Colonic mucosa (tissue), 4 donors: ENCODE results near the gene AJAP1. TPM values are rescaled to one million over a fixed set of nuclear protein-coding genes. Genes with fewer than 3 reads are reported as not detected.

Experiments
- DNase-seq: peaks from one replicate; pipeline ENCODE4 v3.0.0-alpha.2; 2020
- H3K27ac ChIP-seq: fragments of 200-600 bp; one replicate; pipeline ENCODE4 v1.8.0; 2021
- H3K27me3 ChIP-seq: fragments of 200-600 bp; one replicate; pipeline ENCODE4 v1.8.0; 2021
- H3K36me3 ChIP-seq: fragments of 200-600 bp; one replicate; pipeline ENCODE4 v1.8.0; 2021
- H3K4me1 ChIP-seq: fragments of 200-600 bp; one replicate; pipeline ENCODE4 v1.8.0; 2021; ENCODE audit warnings: mild to moderate bottlenecking
- H3K4me3 ChIP-seq: fragments of 200-600 bp; one replicate; pipeline ENCODE4 v1.8.0; 2021
- H3K9ac ChIP-seq, 2 donors: one replicate each; pipeline ENCODE4 v1.7.0; 2013; ENCODE audit warnings: control low read depth in 2 of 2, low read depth in 2 of 2, low read length in 2 of 2
- H3K9me3 ChIP-seq: fragments of 200-600 bp; one replicate; pipeline ENCODE4 v1.8.0; 2021
- CTCF ChIP-seq: fragments of 200-600 bp; IDR thresholded peaks from one replicate; pipeline ENCODE4 v1.8.0; 2022; ENCODE audit warnings: antibody characterized with exemption, mild to moderate bottlenecking
- intact Hi-C: fragments of 100-400 bp; cut with DNase I; formaldehyde crosslinking; loops from one replicate; pipeline ENCODE4 v1.14.1; 2022
- total RNA-seq, 2 donors: library from RNA; stranded (reverse); fragmentation: NEBNext Ultra II Directional in 1 of 2; extraction: Animal tissue kit (Norgen Biotek cat#: 25700) in 1 of 2; gene quantifications; one replicate each; pipeline ENCODE4 v1.2.1, GENCODE V29; 2021
- donor health status: healthy.
- donor health status: DM: no; HTN: no; CAD: no.
- donor health status: DM: no; HTN: no; CAD: no.

The AJAP1 gene
- total RNA-seq, 2 donors from 2014 or later = 0.07 to 0.42 TPM

- H3K9ac ChIP-seq = no peak overlapping the region
- no peaks in the 10 kb centered on the region for H3K36me3 ChIP-seq
- H3K27ac ChIP-seq = no peak overlapping the region
- H3K4me3 ChIP-seq = no peak overlapping the region
- H3K27me3 ChIP-seq = no peaks in the 10 kb centered on the region
- TF ChIP-seq CTCF = no peak
- intact Hi-C loops = no loop called here
- no peak for DNase-seq
- H3K9me3 ChIP-seq = no peaks in the 10 kb centered on the region
- H3K4me1 ChIP-seq = no peaks in the 10 kb centered on the region
Observed at GRCh38 chr1:4697801-4698200, 43.4 kb downstream of the AJAP1 start.

DNA sequence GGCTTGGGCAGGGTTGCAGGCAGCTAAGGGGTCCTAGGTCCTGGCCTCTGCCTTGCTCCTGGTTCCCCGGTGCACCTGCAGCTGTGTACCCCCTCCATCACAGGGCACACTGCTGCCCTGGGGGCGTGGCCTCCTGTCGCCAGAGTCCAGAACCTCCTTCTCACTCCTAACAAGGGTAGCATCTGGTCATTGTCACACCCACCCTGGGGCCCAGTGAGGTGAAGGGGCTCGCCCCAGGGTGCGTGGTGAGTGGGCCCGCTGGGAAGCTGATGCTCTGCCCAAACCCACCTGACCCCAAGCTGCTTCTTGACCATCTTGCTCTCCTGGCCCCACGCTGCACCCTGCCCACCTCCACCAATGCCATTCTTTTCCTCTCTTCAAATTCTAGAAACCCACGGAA lies 44.5 kb downstream of the AJAP1 start:
- Histone ChIP-seq H3K9ac (no peak overlapping the region), H3K36me3 (no peaks in the 10 kb centered on the region), H3K4me3 (no peak overlapping the region), H3K4me1 (no peaks in the 10 kb centered on the region), H3K27me3 (no peaks in the 10 kb centered on the region), H3K27ac (no peak overlapping the region), H3K9me3 (no peaks in the 10 kb centered on the region)
- intact Hi-C loops = no loop called here
- no peak for TF ChIP-seq CTCF
- no peak for DNase-seq

DNA sequence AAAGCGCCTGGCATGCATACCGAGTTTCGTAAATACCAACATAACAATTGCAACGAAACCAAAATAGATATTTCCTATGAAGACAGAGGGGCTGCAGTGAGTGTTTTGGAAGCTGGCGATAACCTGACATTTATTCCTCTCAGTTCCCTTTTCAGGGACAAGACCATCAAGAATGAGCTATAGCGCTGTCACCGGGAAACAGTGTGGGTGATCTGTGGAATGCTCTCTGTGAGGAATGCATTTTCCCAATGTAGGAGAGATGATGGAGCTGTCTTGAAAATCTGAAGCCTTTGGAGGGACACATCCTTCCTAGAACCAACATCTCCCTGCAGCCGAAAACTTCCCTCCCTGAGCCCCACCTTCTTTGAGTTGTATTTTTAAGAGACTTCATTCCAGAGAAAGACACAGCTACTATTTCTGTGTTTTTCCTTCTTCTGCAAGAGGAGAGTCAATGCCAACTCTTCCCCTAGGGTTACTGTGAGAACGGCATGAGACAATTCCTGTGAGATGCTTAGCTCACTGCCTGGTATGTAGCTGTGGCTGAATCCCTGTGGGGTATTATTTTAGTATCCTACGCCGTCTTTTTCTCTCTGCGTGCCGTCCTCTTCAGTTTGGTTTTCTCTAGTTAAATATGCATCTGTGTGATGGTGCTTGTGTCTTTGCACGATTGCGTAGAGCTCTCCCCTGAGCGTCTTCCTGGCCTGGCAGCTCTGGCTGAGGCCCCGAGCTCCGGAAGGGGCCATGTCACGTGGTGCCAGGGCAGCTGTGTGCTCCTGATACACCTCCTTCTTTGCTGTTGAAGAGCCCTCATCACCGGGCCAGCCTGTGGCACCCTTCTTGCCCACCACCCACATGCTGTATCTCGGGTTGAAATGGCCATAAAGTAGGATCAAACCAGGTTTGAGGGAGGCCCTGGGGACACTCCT lies 45.2 kb downstream of the AJAP1 start:
- no peak overlapping the region for H3K27ac ChIP-seq
- DNase-seq = no peak
- no peaks in the 10 kb centered on the region for H3K9me3 ChIP-seq
- H3K4me1 ChIP-seq = no peaks in the 10 kb centered on the region
- no peak for TF ChIP-seq CTCF
- intact Hi-C loops = no loop called here
- no peaks in the 10 kb centered on the region for H3K36me3 ChIP-seq
- no peak overlapping the region for H3K9ac ChIP-seq
- H3K27me3 ChIP-seq = no peaks in the 10 kb centered on the region
- H3K4me3 ChIP-seq = no peak overlapping the region

- Histone ChIP-seq H3K27me3 (no peaks in the 10 kb centered on the region), H3K27ac (no peak overlapping the region), H3K4me3 (no peak overlapping the region), H3K9me3 (no peaks in the 10 kb centered on the region), H3K36me3 (no peaks in the 10 kb centered on the region), H3K4me1 (no peaks in the 10 kb centered on the region), H3K9ac (no peak overlapping the region)
- no peak for TF ChIP-seq CTCF
- intact Hi-C loops = no loop called here
- DNase-seq = no peak
Observed at GRCh38 chr1:4700801-4701200, 46.4 kb downstream of the AJAP1 start.

DNA sequence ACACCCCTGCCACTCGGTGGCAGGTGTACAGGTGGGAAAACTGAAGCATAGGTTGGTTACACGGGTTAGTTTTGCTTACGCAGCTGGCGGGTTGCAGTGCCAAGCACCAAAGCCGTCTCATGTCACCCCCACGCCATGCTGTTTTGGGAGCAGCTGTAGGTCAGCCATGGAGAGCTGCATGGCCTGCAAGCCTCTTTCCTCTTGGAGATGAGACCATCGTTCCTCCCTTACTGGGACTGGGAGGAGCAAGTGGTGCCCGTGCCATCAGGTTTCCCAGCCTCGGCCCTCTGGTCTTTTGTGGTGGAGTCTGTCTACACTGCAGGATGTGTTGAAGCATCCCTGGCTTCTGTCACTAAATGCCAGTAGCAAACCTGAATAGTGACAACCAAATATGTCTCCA lies 46.9 kb downstream of the AJAP1 start:
- Histone ChIP-seq H3K4me1 (no peaks in the 10 kb centered on the region), H3K4me3 (no peak overlapping the region), H3K27me3 (no peaks in the 10 kb centered on the region), H3K9me3 (no peaks in the 10 kb centered on the region), H3K36me3 (no peaks in the 10 kb centered on the region), H3K9ac (no peak overlapping the region), H3K27ac (no peak overlapping the region)
- intact Hi-C loops = no loop called here
- DNase-seq = no peak
- no peak for TF ChIP-seq CTCF
